GM19468 (cell line): Measurements from ENCODE around the gene LPXN.
"Not testable (repeated sequence)": the region's sequence is repeated elsewhere in the genome, so short reads cannot be mapped to it uniquely, and the experiment has no call there.

ENCODE experiments used
- ATAC-seq: cut with Tn5 transposase; IDR thresholded peaks from one replicate; pipeline ENCODE4 v1.9.1; 2021; ENCODE audit warnings: mild to moderate bottlenecking, moderate library complexity, moderate number of reproducible peaks; ENCODE audit not compliant: unreplicated experiment; ENCODE audit errors: extremely low read depth

Gene LPXN

DNA sequence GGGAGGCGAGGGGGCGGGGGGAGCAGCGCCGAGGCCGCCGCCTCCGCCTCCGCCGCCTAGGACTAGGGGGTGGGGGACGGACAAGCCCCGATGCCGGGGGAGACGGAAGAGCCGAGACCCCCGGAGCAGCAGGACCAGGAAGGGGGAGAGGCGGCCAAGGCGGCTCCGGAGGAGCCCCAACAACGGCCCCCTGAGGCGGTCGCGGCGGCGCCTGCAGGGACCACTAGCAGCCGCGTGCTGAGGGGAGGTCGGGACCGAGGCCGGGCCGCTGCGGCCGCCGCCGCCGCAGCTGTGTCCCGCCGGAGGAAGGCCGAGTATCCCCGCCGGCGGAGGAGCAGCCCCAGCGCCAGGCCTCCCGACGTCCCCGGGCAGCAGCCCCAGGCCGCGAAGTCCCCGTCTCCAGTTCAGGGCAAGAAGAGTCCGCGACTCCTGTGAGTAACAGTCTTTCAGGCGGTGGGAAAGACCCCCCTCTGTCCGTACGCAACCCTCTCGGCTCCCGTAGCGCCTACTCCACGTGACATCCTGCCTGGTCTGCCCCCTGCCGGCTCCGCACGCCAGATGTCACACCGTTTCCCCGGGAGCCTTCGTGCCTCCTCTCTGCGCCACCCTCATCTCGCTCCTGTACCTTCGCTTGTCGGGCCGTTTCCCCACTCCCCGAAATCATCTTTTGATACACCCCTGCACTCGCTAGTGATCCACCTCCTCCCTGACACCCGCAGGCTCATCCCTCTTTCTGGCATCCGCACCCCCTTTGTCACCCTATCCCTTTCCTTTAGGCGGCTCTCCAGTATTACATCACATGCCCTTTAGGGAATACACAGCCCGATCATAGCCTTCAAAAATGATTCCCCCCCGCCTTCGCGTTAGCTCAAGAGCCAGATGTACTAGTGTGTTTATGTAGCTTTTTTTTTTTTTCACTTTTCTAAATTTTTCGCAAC lies 3.8 kb upstream of the LPXN start:
- no peak for ATAC-seq

DNA sequence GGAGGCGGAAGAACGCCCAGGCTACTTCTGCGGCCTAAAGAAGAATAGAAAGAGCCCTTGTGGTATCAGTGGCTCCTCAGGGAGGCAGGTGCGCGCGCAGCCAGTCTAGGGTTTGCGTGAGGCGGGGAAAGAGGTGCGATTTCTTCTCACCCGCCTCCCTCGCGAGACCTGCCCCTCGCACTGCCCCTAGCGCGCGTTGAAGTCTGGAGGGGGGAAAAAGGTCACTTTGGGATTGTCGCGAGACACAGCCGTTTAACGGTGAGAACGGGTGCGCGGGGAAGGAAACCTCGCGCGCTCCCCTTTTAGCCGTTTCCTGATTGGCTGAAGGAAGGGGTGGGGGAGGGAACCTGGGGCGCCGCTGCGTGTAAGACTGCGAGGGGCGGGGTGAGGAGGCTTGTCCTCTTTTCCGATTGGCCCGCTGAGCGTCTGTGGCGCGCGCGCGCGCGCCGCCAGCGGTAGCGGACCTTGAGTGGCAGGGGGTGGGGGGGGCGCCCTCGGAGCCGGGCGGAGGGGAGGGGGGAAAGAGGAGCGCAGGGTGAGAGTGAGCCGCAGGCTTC lies 3.1 kb upstream of the LPXN start, which contains the start of gene ZFP91:
TSS of gene ZFP91 (plus strand) at position 429 of the 557 bp plus-strand sequence. CDS start 219 bp downstream, outside the sequence.
- peak; percentile 9 for ATAC-seq

DNA sequence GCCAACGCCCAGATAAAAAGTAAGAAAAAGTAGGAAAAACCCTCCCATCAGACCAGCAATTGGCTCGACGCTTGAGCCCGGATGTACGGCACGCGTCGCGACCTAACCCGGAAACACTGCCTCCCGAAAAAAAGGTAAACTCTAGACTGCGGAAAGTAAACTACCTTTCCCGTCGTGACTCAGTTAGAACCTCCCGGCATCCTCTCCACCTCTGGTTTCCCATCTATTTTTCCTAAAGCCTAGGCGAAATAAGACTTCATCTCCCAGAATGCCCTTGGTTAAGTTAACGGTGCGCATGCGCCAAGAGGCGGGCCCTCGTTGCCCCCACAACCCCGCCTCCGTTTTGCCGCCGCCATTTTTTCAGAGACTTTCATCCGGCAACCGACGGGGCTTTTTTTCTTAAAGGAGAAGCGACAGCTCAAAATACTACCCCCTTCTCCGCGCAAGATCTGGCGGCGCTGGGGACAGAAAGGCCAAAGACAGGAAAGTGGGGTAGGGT lies 2.5 kb upstream of the LPXN start:
- ATAC-seq = no peak

DNA sequence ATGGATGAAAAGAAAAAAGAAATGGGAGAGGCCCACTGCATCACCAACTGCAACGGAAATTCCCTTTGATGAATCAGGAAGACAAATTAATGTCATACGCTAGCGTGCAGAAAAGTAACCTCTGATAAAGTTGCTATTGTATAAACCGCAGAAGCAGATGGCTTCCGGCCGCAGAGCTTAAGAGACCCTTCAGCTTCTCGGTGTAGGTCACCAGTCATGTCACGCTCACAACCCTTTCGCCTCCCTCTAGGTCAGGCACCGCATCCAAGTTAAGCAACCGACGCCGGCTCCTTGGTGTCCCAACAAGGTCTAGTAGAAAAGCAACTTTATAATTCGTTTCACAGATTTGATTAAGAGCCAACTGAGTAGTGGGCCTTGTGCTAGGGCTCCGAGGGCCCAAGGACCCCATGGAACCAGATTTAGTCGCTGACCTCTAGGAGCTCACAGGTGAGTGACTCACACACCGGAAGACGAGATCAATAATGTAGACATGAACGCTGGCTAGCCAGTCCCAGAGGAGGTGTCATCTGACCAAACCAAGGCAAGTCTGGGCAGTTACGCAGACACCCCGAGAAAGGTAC lies 2.0 kb upstream of the LPXN start:
- peak; percentile 43 for ATAC-seq

DNA sequence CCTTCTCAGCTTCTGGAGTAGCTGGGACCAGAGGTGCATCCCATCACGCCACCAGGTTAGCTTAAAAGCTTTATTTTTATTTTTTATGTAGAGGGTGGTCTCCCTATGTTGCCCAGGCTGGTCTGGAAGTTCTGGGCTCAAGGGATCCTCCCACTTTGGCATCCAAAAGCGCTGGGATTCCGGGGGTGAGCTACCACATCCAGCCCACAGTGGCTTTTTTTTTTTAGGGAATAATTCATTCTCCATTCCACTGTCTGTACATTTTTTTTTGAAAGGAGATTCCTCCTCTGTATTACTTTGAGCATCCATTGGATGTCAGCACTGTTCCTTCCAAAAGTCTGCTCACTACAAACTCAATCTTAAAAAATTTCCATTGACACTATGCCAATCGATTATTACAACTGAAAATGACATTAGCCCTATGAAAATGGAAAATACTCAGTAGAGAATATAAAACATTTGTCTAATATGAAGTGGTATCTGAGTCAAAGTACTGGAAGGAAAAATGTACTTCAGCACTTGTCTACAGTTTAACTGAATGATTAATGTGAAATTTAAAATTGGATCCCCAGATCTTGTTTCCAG lies 1.3 kb upstream of the LPXN start:
- no peak for ATAC-seq

DNA sequence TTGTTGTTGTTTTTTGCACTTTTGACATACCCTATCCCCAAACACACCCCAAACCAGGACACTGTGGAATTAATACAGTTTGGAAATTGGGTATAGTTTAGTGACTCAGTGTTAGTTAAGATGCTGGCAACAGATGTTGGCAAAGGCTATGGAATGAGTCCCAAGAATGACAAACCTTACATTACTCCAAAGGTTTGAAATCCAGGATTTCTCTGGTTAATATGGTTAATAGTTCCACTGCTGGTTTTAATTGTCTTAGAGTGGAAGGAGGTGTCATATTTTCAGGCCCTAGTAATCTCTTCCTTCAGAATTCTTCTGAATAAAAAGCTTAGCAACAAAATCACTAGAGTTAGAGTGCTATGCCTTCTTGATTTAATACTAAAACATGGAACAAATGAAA lies 775 bp downstream of the LPXN start:
- ATAC-seq = no peak

DNA sequence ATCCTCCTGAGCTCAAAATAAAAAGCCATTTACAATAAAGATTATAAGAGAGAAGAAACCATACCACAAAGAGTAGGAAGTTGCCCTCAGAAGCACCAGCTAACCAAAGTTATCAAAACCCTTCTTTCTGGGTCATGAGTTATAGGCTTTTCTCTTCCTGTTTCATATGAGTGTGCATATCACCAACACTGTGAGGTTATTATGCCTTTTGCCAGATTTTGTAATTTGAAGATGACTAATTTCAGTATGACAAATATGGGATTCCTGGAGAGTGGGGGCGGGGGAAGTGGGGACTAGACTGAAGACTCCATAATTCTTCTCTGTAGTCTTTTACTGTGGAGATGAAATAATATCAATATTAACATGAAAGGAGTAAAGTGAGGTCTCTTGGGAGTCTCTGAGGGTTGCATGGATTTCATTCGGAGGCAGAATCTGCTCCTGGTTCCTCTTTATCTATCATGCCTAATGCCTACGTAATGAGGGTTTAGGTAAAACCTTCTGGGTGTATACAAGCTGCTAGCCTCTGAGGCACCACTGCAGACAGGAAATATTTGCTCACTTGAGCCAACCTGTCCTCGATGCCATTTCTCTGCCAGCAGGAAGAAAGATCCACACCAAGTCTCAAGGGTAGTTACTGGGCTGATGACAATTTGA lies 2.1 kb downstream of the LPXN start:
- no peak for ATAC-seq

DNA sequence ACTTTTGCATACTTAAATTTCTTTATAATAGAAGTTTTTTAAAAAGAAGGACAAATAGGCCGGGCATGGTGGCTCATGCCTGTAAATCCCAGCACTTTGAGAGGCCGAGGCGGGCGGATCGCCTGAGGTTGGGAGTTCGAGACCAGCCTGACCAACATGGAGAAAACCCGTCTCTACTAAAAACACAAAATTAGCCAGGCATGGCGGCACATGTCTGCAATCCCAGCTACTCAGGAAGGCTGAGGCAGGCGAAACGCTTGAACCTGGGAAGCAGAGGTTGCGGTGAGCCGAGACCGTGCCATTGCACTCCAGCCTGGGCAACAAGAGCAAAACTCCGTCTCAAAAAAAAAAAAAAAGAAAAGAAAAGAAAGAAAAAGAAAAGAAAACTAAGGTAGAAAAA lies 2.8 kb downstream of the LPXN start:
- not testable (repeated sequence) for ATAC-seq

DNA sequence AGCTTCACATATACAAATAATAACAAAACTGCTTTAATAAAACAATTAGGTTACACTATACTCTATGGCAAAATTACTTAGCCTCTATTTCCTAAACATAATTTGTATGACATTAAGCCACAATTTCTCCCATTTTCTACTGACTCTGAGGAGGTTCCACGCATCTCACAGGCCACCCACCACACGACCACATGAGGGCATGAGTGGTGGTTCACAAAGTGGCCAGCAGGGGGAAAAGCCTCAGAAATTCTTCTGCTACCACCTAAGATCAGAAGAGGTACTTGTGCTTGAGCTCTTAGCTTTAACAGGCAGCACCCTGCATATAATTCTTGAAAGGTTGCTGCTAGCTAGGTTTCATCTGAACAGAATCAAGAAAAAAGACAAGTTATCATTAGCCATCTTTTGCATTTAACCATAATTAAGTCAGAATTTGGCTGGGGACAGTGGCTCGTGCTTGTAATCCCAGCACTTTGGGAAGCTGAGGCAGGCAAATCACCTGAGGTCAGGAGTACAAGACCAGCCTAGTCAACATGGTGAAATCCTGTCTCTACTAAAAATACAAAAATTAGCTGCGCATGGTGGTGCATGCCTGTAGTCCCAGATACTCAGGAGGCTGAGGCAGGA lies 7.7 kb downstream of the LPXN start:
- ATAC-seq = peak; percentile 70

DNA sequence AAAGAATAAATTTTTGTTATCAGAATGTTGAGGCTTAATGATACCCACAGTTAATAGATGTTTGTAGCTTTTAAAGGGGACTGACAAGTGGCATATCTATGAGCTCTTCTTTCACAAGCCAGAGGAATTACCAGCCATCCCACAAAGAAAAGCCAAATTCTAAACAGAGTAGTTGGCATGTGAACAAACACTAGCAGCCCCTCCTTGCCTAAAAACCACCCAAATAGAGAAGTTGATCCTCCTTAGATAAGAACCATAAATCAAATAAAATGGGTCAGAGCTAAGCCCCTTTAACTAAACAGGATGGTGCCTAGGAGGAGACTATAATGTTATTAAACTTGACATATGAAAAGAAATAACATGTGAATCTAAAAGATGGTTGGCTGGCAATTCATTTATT lies 11.4 kb downstream of the LPXN start:
- ATAC-seq = no peak

DNA sequence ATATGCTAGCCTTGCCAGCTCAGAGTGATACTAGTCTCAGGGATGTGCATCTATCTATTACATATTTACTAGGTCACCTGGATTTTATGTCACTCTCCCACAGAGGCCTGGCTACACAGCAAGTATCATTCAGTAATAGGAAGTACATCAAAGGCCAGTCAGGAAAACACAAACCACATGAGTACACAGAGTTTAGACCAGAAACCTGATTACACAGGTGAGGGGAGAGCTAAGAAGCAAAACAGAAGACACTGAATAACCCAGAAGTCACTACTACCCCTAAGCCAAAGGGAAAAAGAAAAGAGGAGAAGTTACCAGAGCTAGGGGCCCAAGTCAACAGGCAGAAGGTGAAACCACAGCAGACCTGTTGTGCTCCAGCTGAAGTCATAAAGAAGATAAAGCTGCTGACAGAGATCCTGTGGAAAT lies 13.3 kb downstream of the LPXN start:
- peak; percentile 80 for ATAC-seq

DNA sequence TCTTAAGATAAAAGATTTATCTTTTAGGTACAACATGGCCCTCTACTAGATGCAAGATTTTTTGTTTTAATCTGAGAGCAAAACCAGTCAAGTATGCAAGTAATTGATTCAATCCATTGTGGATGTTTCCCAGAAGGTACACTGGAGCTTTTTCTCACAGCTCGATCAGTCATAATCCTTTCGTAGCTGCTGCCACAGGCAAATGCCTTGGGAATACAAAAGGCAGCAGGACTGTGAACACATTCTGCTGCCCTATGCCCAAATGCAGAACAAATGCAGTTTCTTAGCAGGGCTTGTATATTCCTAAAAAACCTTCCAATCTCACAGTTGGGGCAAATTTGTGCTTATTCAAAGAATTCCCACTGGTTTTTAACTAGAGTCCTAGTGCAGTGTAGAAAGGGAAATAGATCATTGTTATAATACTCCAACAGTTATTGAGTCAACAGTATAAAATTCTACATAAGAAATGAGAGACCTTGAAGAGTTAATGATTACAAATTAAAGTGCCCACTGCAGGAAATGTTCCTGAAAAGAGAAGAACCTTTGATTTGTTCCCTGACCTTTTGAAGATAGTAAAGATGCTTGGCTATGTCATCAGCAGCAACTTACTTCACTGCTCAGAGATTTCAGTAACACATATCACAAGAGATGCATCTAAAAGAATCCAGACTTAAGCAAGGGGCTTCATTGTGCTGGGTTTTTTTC lies 14.1 kb downstream of the LPXN start:
- no peak for ATAC-seq

DNA sequence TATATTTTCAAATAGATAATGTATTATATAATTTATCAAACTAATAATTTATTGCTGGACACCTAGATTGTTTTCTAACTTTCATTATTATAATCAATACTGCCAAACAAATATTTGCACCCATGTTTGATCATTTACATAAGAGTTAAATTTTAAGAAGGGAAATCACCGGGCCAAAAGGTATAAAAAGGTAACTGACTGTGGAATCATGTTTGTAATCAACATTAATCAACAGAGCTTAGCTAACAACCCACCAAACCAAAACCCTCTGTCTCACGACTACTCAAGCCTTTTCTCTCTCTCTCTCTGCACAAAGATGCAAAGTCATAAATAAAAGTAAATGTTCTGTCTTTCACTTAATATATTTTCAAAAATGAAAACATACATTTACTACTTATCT lies 14.8 kb downstream of the LPXN start:
- ATAC-seq = no peak

DNA sequence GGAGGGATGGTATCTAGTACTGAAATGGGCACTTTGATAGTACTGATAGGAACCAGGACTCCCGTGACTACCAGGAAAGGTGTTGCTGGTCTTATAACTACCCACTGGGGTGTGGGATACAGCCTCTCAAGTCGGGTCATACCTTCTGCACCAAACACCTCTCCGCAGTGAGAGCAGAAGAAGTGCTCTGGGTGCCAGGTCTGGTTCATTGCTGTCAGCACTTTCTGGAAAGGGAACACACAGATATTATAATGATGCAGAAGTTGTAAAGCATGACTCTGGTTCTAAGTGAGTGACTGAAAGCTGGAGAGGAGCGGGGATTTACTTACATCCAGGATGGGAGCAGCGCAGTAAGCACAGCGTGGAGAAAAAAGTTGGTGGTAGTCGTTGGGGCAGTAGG lies 26.0 kb downstream of the LPXN start:
- no peak for ATAC-seq

DNA sequence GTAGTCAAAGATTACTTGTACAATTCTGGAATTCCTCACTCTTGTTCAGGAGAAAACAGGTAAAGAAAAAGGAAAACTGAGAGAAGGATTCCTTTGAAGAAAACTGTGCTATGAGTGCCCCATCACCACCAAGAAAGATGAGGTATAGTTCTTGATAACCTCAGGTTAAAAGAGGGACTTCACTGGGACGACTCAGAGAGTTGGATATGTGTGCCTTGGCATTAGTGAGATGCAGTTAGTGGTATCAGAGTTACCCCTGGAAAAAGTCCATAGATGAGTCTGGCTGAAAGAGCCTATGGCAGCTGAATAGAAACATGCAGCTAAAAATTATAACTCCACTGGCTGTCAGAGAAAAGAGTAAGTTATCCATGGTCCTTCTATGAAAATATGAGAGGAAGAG lies 28.8 kb downstream of the LPXN start:
- no peak for ATAC-seq

DNA sequence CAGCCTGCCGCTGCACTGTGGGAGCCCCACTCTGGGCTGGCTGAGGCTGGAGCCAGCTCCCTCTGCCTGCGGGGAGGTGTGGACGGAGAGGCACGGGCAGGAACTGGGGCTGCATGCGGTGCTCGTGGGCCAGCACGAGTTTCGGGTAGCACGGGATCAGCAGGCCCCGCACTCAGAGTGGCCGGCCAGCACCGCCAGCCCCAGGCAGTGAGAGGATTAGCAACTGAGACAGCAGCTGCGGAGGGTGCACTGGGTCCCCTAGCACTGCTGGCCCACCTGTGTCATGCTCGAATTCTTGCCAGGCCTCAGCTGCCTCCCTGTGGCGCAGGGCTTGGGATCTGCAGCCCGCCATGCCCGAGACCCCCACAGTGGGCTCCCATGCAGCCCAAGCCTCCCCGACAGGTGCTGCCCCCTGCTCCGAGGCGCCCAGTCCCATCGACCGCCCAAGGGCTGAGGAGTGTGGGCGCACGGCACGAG lies 43.8 kb downstream of the LPXN start:
- ATAC-seq = no peak

DNA sequence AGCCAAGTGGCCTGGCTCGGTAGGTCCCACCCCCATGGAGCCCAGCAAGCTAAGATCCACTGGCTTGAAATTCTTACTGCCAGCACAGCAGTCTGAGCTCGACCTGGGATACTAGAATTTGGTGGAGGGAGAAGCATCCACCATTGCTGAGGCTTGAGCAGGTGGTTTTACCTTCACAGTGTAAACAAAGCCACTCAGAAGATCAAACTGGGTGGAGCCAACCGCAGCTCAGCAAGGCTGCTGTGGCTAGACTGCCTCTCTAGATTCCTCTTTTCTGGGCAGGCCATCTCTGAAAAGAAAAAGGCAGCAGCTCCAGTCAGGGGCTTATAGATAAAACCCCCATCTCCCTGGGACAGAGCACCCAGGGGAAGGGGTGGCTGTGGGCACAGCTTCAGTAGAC lies 45.4 kb downstream of the LPXN start:
- ATAC-seq = no peak

DNA sequence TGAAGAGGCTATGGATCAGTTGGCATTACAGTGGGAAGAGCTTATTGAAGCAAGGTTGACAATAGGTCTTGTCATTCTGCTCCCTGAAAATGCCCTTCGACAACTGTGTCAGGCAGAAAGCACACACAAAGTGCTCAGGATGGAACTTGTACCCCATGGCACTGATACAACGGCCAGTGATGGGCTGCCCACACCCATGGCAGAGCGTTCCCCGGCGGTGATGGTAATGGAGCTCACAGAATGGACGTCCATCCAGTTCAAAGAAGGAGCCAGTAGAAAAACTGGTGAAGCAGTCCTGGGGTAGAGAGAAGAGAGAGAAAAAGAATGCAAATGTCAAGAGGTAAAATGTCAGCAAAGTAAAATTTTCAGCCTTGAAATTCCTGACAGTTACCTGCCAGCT lies 48.2 kb downstream of the LPXN start:
- ATAC-seq = no peak

DNA sequence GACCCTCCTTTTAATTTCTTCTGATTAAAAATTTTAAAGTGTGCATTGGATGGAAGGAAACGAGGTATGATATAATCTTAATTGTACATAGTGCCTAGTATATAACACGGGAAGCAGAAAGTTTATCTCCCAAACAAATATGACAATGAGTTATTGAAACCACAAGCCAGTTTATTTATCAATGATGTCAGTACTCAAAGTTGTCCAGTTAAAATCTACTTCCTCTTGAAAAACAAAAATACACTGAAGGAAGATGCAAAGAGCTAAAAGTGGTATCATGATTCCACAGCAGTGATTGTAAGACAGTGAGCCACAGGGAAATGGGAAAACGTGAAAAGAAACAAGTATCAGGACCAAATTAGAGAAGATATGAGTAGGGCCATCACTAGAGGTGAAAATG lies 48.9 kb downstream of the LPXN start:
- no peak for ATAC-seq
